IMR-90 (cell line): ENCODE data around the gene DHX40. TPM values are rescaled to one million over a fixed set of nuclear protein-coding genes. Genes with fewer than 3 reads are reported as not detected.

Experiments
- ATAC-seq: fragments of 200-7000 bp; cut with Tn5 transposase; 2 replicates; pipeline ENCODE4 v1.9.1; 2020; ENCODE audit warnings: low read depth, mild to moderate bottlenecking, moderate library complexity
- BruUV-seq: library from RNA; stranded (reverse); fragments of 400-500 nt; replicated peaks from 2 replicates; lab custom pipeline; 2021; lab: Mats Ljungman, UMichigan
- CTCF ChIA-PET: fragments of 300-600 bp; formaldehyde crosslinking; extraction: SDS; loops from one replicate; lab custom pipeline; 2021; ENCODE audit warnings: antibody characterized with exemption; lab: Yijun Ruan, JAX
- POLR2A ChIA-PET: fragments of 300-600 bp; sonication (Branson Sonifier 250); formaldehyde crosslinking; loops from one replicate; lab custom pipeline; 2022; ENCODE audit warnings: antibody characterized with exemption; ENCODE audit not compliant: unreplicated experiment; lab: Charles Lee
- DNase-seq: peaks from one replicate; pipeline ENCODE4 v3.0.0; 2013
- H2AFZ ChIP-seq: replicated peaks from 2 replicates; pipeline ENCODE3; 2013; ENCODE audit warnings: low read length, mild to moderate bottlenecking; ENCODE audit not compliant: poor library complexity
- H2AK5ac ChIP-seq: 2 replicates; pipeline ENCODE4 v1.6.1; 2013; ENCODE audit warnings: low read depth, low read length, inconsistent platforms
- H2AK9ac ChIP-seq: replicated peaks from 2 replicates; pipeline ENCODE3; 2013; ENCODE audit warnings: mild to moderate bottlenecking, low read depth, low read length, moderate library complexity; ENCODE audit not compliant: poor library complexity
- H2BK120ac ChIP-seq: 2 replicates; pipeline ENCODE4 v1.6.1; 2013; ENCODE audit warnings: low read depth, low read length, inconsistent platforms
- H2BK15ac ChIP-seq: 3 replicates; pipeline ENCODE4 v1.6.1; 2013; ENCODE audit warnings: low read depth, low read length, inconsistent platforms
- H2BK20ac ChIP-seq: 2 replicates; pipeline ENCODE4 v1.6.1; 2013; ENCODE audit warnings: low read depth, mild to moderate bottlenecking, inconsistent platforms, low read length, moderate library complexity
- H2BK5ac ChIP-seq: 2 replicates; pipeline ENCODE4 v1.6.1; 2013; ENCODE audit warnings: mild to moderate bottlenecking, low read depth, low read length, inconsistent platforms; ENCODE audit not compliant: poor library complexity, severe bottlenecking
- H3K14ac ChIP-seq: replicated peaks from 2 replicates; pipeline ENCODE4 v1.6.1; 2013; ENCODE audit warnings: low read depth, low read length, inconsistent platforms
- H3K18ac ChIP-seq: 2 replicates; pipeline ENCODE4 v1.6.1; 2013; ENCODE audit warnings: low read depth, low read length, control low read depth
- H3K23ac ChIP-seq: 2 replicates; pipeline ENCODE4 v1.6.1; 2013; ENCODE audit warnings: low read depth, low read length, inconsistent platforms
- H3K27ac ChIP-seq: 2 replicates; pipeline ENCODE4 v1.5.1; 2013; ENCODE audit warnings: mild to moderate bottlenecking, control low read depth, low read length; ENCODE audit not compliant: insufficient read depth
- H3K27me3 ChIP-seq: 2 replicates; pipeline ENCODE4 v1.6.1; 2013; ENCODE audit warnings: low read length; ENCODE audit not compliant: control insufficient read depth, insufficient read depth
- H3K36me3 ChIP-seq: 2 replicates; pipeline ENCODE4 v1.6.1; 2013; ENCODE audit warnings: low read length, mixed read lengths; ENCODE audit not compliant: control insufficient read depth, insufficient read depth
- H3K4ac ChIP-seq: 2 replicates; pipeline ENCODE4 v1.6.1; 2013; ENCODE audit warnings: low read depth, low read length, inconsistent platforms
- H3K4me1 ChIP-seq: 2 replicates; pipeline ENCODE4 v1.6.1; 2013; ENCODE audit warnings: low read length, mixed read lengths; ENCODE audit not compliant: control insufficient read depth, insufficient read depth
- H3K4me2 ChIP-seq: 2 replicates; pipeline ENCODE4 v1.6.1; 2013; ENCODE audit warnings: low read depth, mild to moderate bottlenecking, control low read depth, low read length, moderate library complexity
- H3K4me3 ChIP-seq: 2 replicates; pipeline ENCODE4 v1.5.1; 2013; ENCODE audit warnings: low read depth, mild to moderate bottlenecking, control low read depth, low read length, moderate library complexity; ENCODE audit not compliant: insufficient read depth
- H3K56ac ChIP-seq: 2 replicates; pipeline ENCODE4 v1.6.1; 2013; ENCODE audit warnings: low read length, inconsistent platforms; ENCODE audit not compliant: insufficient read depth; ENCODE audit errors: extremely low read depth
- H3K79me1 ChIP-seq, 2 experiments: 2 replicates each; pipeline ENCODE4 v1.6.1; 2013; ENCODE audit warnings: low read length in 2 of 2, inconsistent platforms in 1 of 2, low read depth in 1 of 2
- H3K9ac ChIP-seq: 2 replicates; pipeline ENCODE4 v1.6.1; 2013; ENCODE audit warnings: low read depth, low read length, control low read depth
- H3K9me1 ChIP-seq: 2 replicates; pipeline ENCODE4 v1.6.1; 2013; ENCODE audit warnings: low read length, inconsistent platforms; ENCODE audit not compliant: insufficient read depth
- H3K9me3 ChIP-seq: 2 replicates; pipeline ENCODE4 v1.6.1; 2013; ENCODE audit warnings: low read length; ENCODE audit not compliant: control insufficient read depth, insufficient read depth
- H4K20me1 ChIP-seq: 2 replicates; pipeline ENCODE4 v1.6.1; 2013; ENCODE audit warnings: low read length, inconsistent platforms; ENCODE audit not compliant: insufficient read depth
- H4K5ac ChIP-seq: 2 replicates; pipeline ENCODE4 v1.6.1; 2013; ENCODE audit warnings: mild to moderate bottlenecking, low read depth, low read length, control low read depth
- H4K8ac ChIP-seq, 2 experiments: 2 replicates each; pipeline ENCODE4 v1.6.1; 2013; ENCODE audit warnings: low read depth in 2 of 2, low read length in 2 of 2, control low read depth in 1 of 2, inconsistent platforms in 1 of 2
- H4K91ac ChIP-seq: 2 replicates; pipeline ENCODE4 v1.6.1; 2013; ENCODE audit warnings: low read depth, low read length, inconsistent platforms; ENCODE audit not compliant: insufficient read depth
- RAD21 ChIP-seq: IDR thresholded peaks from 2 replicates; pipeline ENCODE4 v1.6.1; 2012; ENCODE audit warnings: low read length, improper control_type of control experiment
- RCOR1 ChIP-seq: IDR thresholded peaks from 2 replicates; pipeline ENCODE4 v1.6.1; 2012; ENCODE audit warnings: mild to moderate bottlenecking, low read length, improper control_type of control experiment; ENCODE audit not compliant: insufficient replicate concordance
- WGBS, 2 experiments: methylation state at CpG; one replicate each; pipeline versions ENCODE4 v1.1.5 to v1.1.7; 2013; ENCODE audit warnings: missing lambda C conversion rate in 2 of 2; ENCODE audit not compliant: insufficient read length in 1 of 2; ENCODE audit errors: extremely low coverage in 2 of 2; 5-methylcytosine and 5-hydroxymethylcytosine counted together
- dilution Hi-C: fragments of 300-500 bp; cut with HindIII; formaldehyde crosslinking; loops from one replicate; pipeline ENCODE4 v1.14.3; 2018; ENCODE audit warnings: low sequenced_read_pairs; ENCODE audit not compliant: unreplicated experiment
- in situ Hi-C: fragments of 300-500 bp; cut with MboI; formaldehyde crosslinking; loops from 3 replicates; pipeline ENCODE4 v1.14.3; 2019; ENCODE audit warnings: low sequenced_read_pairs, inconsistent platforms, mixed read lengths
- intact Hi-C: fragments of 100-400 bp; cut with micrococcal nuclease; formaldehyde crosslinking; loops from 2 replicates; pipeline ENCODE4 v1.10.0; 2022
- polyA plus RNA-seq, 3 experiments: library from polyadenylated mRNA; depleted of rRNA; stranded (reverse); fragments of >200 nt; gene quantifications; 2 replicates each; pipeline ENCODE4 v1.2.3, GENCODE V29; 2012; ENCODE audit warnings: low replicate concordance in 1 of 3
- total RNA-seq: library from RNA; depleted of rRNA; stranded (reverse); fragments of >200 nt; gene quantifications from 2 replicates; pipeline ENCODE4 v1.2.3, GENCODE V29; 2012

Gene DHX40
- total and polyA plus RNA-seq, 2 of the 4 experiments (the other 2 are of a cell fraction), result 17.4 to 44.4 TPM

DNA sequence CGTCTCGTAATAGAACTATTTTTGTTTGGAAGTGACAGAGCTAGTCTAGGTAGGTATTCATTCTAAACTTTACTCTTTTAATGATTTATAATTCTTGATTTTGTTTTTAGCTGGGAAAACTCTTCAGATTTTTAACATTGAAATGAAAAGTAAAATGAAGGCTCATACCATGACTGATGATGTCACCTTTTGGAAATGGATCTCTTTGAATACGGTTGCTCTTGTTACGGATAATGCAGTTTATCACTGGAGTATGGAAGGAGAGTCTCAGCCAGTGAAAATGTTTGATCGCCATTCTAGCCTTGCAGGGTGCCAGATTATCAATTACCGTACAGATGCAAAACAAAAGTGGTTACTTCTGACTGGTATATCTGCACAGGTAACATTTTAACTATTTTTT lies 81.9 kb downstream of the DHX40 start:
- Histone ChIP-seq H3K9me3 (peaks cover under 1% of the 10 kb centered on the region; the same call in 1 of the 2 replicates), H3K18ac (no peak overlapping the region), H3K79me1 (peaks cover 23 to 65% of the 10 kb centered on the region in 2 experiments; a peak in 3 of 4 replicates), H3K27me3 (no peaks in the 10 kb centered on the region), H2AK9ac (no peak overlapping the region), H3K36me3 (peaks cover 42% of the 10 kb centered on the region), H3K4me2 (no peak overlapping the region), H4K5ac (no peak overlapping the region), H4K20me1 (peaks cover 83% of the 10 kb centered on the region), H3K14ac (no peak overlapping the region), H2BK20ac (no peak overlapping the region), H3K9ac (no peak overlapping the region), H2BK5ac (no peak overlapping the region), H4K8ac (no peak overlapping the region), H2AFZ (no peak overlapping the region), H3K27ac (no peak overlapping the region), H3K4me1 (peaks cover 6% of the 10 kb centered on the region; the same call in 1 of the 2 replicates), H2BK15ac (no peak overlapping the region), H3K23ac (no peak overlapping the region), H3K4me3 (no peak overlapping the region), H2AK5ac (no peak overlapping the region), H3K56ac (no peak overlapping the region), H2BK120ac (no peak overlapping the region), H3K9me1 (peaks cover 4% of the 10 kb centered on the region; the same call in 1 of the 2 replicates), H3K4ac (no peak overlapping the region), H4K91ac (no peak overlapping the region)
- TSS peak; percentile 50 for BruUV-seq
- dilution Hi-C loops (no loop called here), in situ Hi-C loops (no loop called here), intact Hi-C loops (no loop called here)
- ChIA-PET POLR2A (no interaction called here), CTCF (interaction anchor here (0.7 kb wide), 1 partner anchor 15 kb away, joined by 3 read pairs; no protein-coding TSS in a partner anchor)
- ATAC-seq, result no peak
- no peak for DNase-seq
- TF ChIP-seq RAD21, result no peak
- TF ChIP-seq RCOR1, result no peak
- WGBS, 2 experiments, result 100% methylated on average over 1 of the region's 6 CpGs; no CpG with 5 or more reads in 1 of the 2 experiments
